ENCODE measurements around the gene STXBP4. TPM values are rescaled to one million over a fixed set of nuclear protein-coding genes. Genes with fewer than 3 reads are reported as not detected.

STXBP4 gene
- total RNA-seq, 2 experiments from 2014 or later: 5.1 to 5.4 TPM

GRCh38 chr17:55152236-55152635, 183.7 kb downstream of the STXBP4 start:
- no peak overlapping the region for H3K27ac Mint-ChIP-seq
- H3K9me3 Mint-ChIP-seq: no peaks in the 10 kb centered on the region
- ChIA-PET CTCF (no interaction called here), POLR2A (no interaction called here)
- DNase-seq: no peak
- H3K27me3 Mint-ChIP-seq: no peaks in the 10 kb centered on the region
- no peak for ATAC-seq (ENCODE audit: poor library complexity)
- H3K4me3 Mint-ChIP-seq: no peak overlapping the region
- Histone ChIP-seq H3K4me3 (ENCODE audit: low read length) (no peak overlapping the region), H3K36me3 (ENCODE audit: insufficient read depth, low read length) (no peaks in the 10 kb centered on the region), H3K27ac (ENCODE audit: low read depth in 1 of 2, low read length in 2 of 2) (no peak overlapping the region), H3K4me1 (ENCODE audit: insufficient read depth, low read length) (no peaks in the 10 kb centered on the region), H3K27me3 (ENCODE audit: control insufficient read depth in 1 of 2, insufficient read depth in 2 of 2, low read length in 2 of 2) (no peaks in the 10 kb centered on the region), H3K9me3 (ENCODE audit: control insufficient read depth in 1 of 2, insufficient read depth in 1 of 2, low read length in 2 of 2) (no peaks in the 10 kb centered on the region)
- no peak for TF ChIP-seq CTCF (IDR thresholded peaks at IDR 0.05)
- H3K4me1 Mint-ChIP-seq (ENCODE audit: low read depth): no peaks in the 10 kb centered on the region
- intact Hi-C loops (cut with DNase I, micrococcal nuclease): no loop called here
- peaks cover 5% of the 10 kb centered on the region for H3K36me3 Mint-ChIP-seq (ENCODE audit: low read depth)

GRCh38 chr17:55154101-55154500, 185.5 kb downstream of the STXBP4 start:
- H3K27ac Mint-ChIP-seq: no peak overlapping the region
- H3K27me3 ChIP-seq (ENCODE audit: control insufficient read depth in 1 of 2, insufficient read depth in 2 of 2, low read length in 2 of 2): no peaks in the 10 kb centered on the region
- H3K9me3 ChIP-seq (ENCODE audit: control insufficient read depth in 1 of 2, insufficient read depth in 1 of 2, low read length in 2 of 2): no peaks in the 10 kb centered on the region
- no peaks in the 10 kb centered on the region for H3K9me3 Mint-ChIP-seq
- H3K27me3 Mint-ChIP-seq: no peaks in the 10 kb centered on the region
- H3K4me3 Mint-ChIP-seq: no peak overlapping the region
- H3K4me1 Mint-ChIP-seq (ENCODE audit: low read depth): no peaks in the 10 kb centered on the region
- no peaks in the 10 kb centered on the region for H3K36me3 ChIP-seq (ENCODE audit: insufficient read depth, low read length)
- ATAC-seq (ENCODE audit: poor library complexity): no peak
- DNase-seq: no peak
- no peaks in the 10 kb centered on the region for H3K4me1 ChIP-seq (ENCODE audit: insufficient read depth, low read length)
- intact Hi-C loops (cut with DNase I, micrococcal nuclease): no loop called here
- H3K4me3 ChIP-seq (ENCODE audit: low read length): no peak overlapping the region
- no peaks in the 10 kb centered on the region for H3K36me3 Mint-ChIP-seq (ENCODE audit: low read depth)
- no peak overlapping the region for H3K27ac ChIP-seq (ENCODE audit: low read depth in 1 of 2, low read length in 2 of 2)
- no peak for TF ChIP-seq CTCF (IDR thresholded peaks at IDR 0.05)
- ChIA-PET POLR2A (no interaction called here), CTCF (interaction anchor here (1.0 kb wide), 1 partner anchor 11 kb away, joined by 3 read pairs; no protein-coding TSS in a partner anchor)

- H3K4me1 Mint-ChIP-seq (ENCODE audit: low read depth): no peaks in the 10 kb centered on the region
- TF ChIP-seq CTCF (IDR thresholded peaks at IDR 0.05): no peak
- ChIA-PET CTCF (interaction anchor here (0.6 to 0.9 kb wide), 2 partner anchors 9 to 29 kb away, joined by 3 read pairs; no protein-coding TSS in a partner anchor), POLR2A (no interaction called here)
- Histone ChIP-seq H3K27me3 (ENCODE audit: control insufficient read depth in 1 of 2, insufficient read depth in 2 of 2, low read length in 2 of 2) (no peaks in the 10 kb centered on the region), H3K4me1 (ENCODE audit: insufficient read depth, low read length) (no peaks in the 10 kb centered on the region), H3K27ac (ENCODE audit: low read depth in 1 of 2, low read length in 2 of 2) (no peak overlapping the region), H3K36me3 (ENCODE audit: insufficient read depth, low read length) (no peaks in the 10 kb centered on the region), H3K9me3 (ENCODE audit: control insufficient read depth in 1 of 2, insufficient read depth in 1 of 2, low read length in 2 of 2) (no peaks in the 10 kb centered on the region), H3K4me3 (ENCODE audit: low read length) (no peak overlapping the region)
- no peaks in the 10 kb centered on the region for H3K9me3 Mint-ChIP-seq
- intact Hi-C loops (cut with DNase I, micrococcal nuclease): no loop called here
- no peaks in the 10 kb centered on the region for H3K27me3 Mint-ChIP-seq
- peaks cover 8% of the 10 kb centered on the region for H3K36me3 Mint-ChIP-seq (ENCODE audit: low read depth)
- ATAC-seq (ENCODE audit: poor library complexity): no peak
- H3K4me3 Mint-ChIP-seq: no peak overlapping the region
- no peak for DNase-seq
- no peak overlapping the region for H3K27ac Mint-ChIP-seq
Observed at GRCh38 chr17:55155856-55156560, 187.4 kb downstream of the STXBP4 start.
